Smooth muscle cell (in vitro differentiated cells): Measurements from ENCODE around the gene C20orf173. TPM values are rescaled to one million over a fixed set of nuclear protein-coding genes. Genes with fewer than 3 reads are reported as not detected.

ENCODE experiments used
- DNase-seq: peaks from one replicate; lab custom pipeline; 2025; ENCODE audit not compliant: unreplicated experiment; lab: John Stamatoyannopoulos, UW
- H2AFZ ChIP-seq: fragments of 200-600 bp; sonication (generic); 2 replicates; pipeline ENCODE4 v1.6.0; 2016; ENCODE audit warnings: antibody characterized with exemption, low read depth, mild to moderate bottlenecking
- H3F3A ChIP-seq: fragments of 200-600 bp; sonication (generic); 2 replicates; pipeline ENCODE4 v1.6.0; 2017; ENCODE audit warnings: antibody characterized with exemption, low read depth
- H3K27ac ChIP-seq: fragments of 200-600 bp; sonication (generic); 2 replicates; pipeline ENCODE4 v1.5.1; 2016; ENCODE audit warnings: low read depth, mild to moderate bottlenecking
- H3K27me3 ChIP-seq: fragments of 200-600 bp; sonication (generic); 2 replicates; pipeline ENCODE4 v1.6.1; 2016; ENCODE audit warnings: low read depth, mild to moderate bottlenecking
- H3K36me3 ChIP-seq: fragments of 200-600 bp; sonication (generic); 2 replicates; pipeline ENCODE4 v1.5.1; 2016; ENCODE audit warnings: low read depth
- H3K4me1 ChIP-seq: fragments of 200-600 bp; sonication (generic); 2 replicates; pipeline ENCODE4 v1.5.1; 2016; ENCODE audit warnings: low read depth
- H3K4me2 ChIP-seq: fragments of 200-600 bp; sonication (generic); 2 replicates; pipeline ENCODE4 v1.6.0; 2016; ENCODE audit warnings: mild to moderate bottlenecking
- H3K4me3 ChIP-seq: fragments of 200-600 bp; sonication (generic); 2 replicates; pipeline ENCODE4 v1.5.1; 2016; ENCODE audit warnings: mild to moderate bottlenecking
- H3K79me2 ChIP-seq: fragments of 200-600 bp; sonication (generic); 2 replicates; pipeline ENCODE4 v1.6.0; 2016; ENCODE audit warnings: low read depth, mild to moderate bottlenecking
- H3K9ac ChIP-seq: fragments of 200-600 bp; sonication (generic); 2 replicates; pipeline ENCODE4 v1.6.0; 2016; ENCODE audit warnings: low read depth
- H3K9me3 ChIP-seq: fragments of 200-600 bp; sonication (generic); replicated peaks from 2 replicates; pipeline ENCODE4 v1.5.1; 2016; ENCODE audit warnings: low read depth
- H4K20me1 ChIP-seq: fragments of 200-600 bp; sonication (generic); 2 replicates; pipeline ENCODE4 v1.6.0; 2016; ENCODE audit warnings: low read depth
- CTCF ChIP-seq: fragments of 200-600 bp; sonication (generic); IDR thresholded peaks from 2 replicates; pipeline ENCODE4 v1.5.1; 2017; ENCODE audit warnings: borderline replicate concordance, mild to moderate bottlenecking, antibody characterized with exemption; ENCODE audit not compliant: insufficient read depth, poor library complexity, severe bottlenecking
- WGBS: methylation state at CpG from one replicate; pipeline ENCODE4 v1.1.7; 2016; ENCODE audit warnings: low lambda C conversion rate; 5-methylcytosine and 5-hydroxymethylcytosine counted together
- polyA plus RNA-seq: library from polyadenylated mRNA; unstranded; fragments of >200 nt; fragmentation: Nextera tagmentation; extraction: Ambion mirVana; gene quantifications from 2 replicates; pipeline ENCODE4 v1.2.1, GENCODE V29; 2016
- total RNA-seq: library from RNA; depleted of rRNA; stranded (reverse); fragments of >200 nt; gene quantifications from 2 replicates; pipeline ENCODE4 v1.2.3, GENCODE V29; 2014

C20orf173 gene
- total and polyA plus RNA-seq, 2 experiments from 2014 or later, result not detected

DNA sequence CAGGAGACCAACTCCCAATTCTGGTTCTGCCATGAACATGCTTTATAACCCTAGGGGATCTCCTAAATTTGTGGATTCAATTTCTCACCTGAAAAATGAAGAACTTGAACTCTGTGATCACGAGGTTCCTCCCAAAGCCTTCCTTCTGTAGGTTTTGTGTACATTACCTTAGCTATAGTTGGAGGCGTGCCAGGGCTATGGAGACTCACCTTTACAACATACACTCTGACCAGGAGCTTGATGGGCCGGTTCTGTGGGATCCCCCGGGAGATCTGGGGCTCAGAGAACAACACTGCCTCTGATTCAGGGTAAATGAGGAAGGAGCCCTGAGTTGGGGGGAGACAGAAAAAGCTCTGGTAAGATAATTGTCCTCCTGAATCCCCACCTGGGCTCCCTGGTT lies 46.5 kb upstream of the C20orf173 start:
- TF ChIP-seq CTCF, result no peak
- Histone ChIP-seq H3K9me3 (no peaks in the 10 kb centered on the region), H3K27ac (no peak overlapping the region), H3K4me3 (no peak overlapping the region), H3F3A (no peaks in the 10 kb centered on the region), H3K4me1 (no peaks in the 10 kb centered on the region), H3K36me3 (no peaks in the 10 kb centered on the region), H3K4me2 (no peak overlapping the region), H2AFZ (no peak overlapping the region), H4K20me1 (no peaks in the 10 kb centered on the region), H3K79me2 (no peaks in the 10 kb centered on the region), H3K9ac (no peak overlapping the region), H3K27me3 (no peaks in the 10 kb centered on the region)
- no peak for DNase-seq
- 86% methylated on average over 4 of the region's 4 CpGs for WGBS

DNA sequence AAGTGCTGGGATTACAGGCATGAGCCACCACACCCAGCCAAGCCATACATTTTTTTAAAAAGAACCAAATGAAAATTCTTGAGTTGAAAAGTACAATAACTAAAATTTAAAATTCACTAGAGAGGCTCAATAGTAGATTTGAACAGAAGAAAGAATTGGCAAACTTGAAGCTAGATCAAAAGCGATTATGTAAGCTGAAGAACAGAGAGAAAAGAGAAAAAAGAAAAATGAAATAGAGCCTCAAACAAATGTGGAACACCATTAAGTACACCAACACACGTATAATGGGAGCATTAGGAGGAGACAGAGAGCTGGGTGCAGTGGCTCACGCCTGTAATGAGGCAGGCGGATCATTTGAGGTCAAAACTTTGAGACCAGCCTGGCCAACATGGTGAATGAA lies 43.4 kb upstream of the C20orf173 start:
- no peaks in the 10 kb centered on the region for H3F3A ChIP-seq
- H3K4me1 ChIP-seq, result no peaks in the 10 kb centered on the region
- H3K36me3 ChIP-seq, result no peaks in the 10 kb centered on the region
- H4K20me1 ChIP-seq, result no peaks in the 10 kb centered on the region
- no peak for DNase-seq
- no peaks in the 10 kb centered on the region for H3K27me3 ChIP-seq
- no peak overlapping the region for H3K27ac ChIP-seq
- H2AFZ ChIP-seq, result no peak overlapping the region
- no peak overlapping the region for H3K4me2 ChIP-seq
- no peak overlapping the region for H3K9ac ChIP-seq
- no peaks in the 10 kb centered on the region for H3K9me3 ChIP-seq
- WGBS, result 92% methylated on average over 4 of the region's 4 CpGs
- no peaks in the 10 kb centered on the region for H3K79me2 ChIP-seq
- TF ChIP-seq CTCF, result no peak
- no peak overlapping the region for H3K4me3 ChIP-seq

- Histone ChIP-seq H3K27me3 (no peaks in the 10 kb centered on the region), H3K9ac (no peak overlapping the region), H3K4me3 (no peak overlapping the region), H2AFZ (no peak overlapping the region), H3K79me2 (no peaks in the 10 kb centered on the region), H3K4me1 (no peaks in the 10 kb centered on the region), H3K36me3 (no peaks in the 10 kb centered on the region), H3K9me3 (no peaks in the 10 kb centered on the region), H3K4me2 (no peak overlapping the region), H3K27ac (no peak overlapping the region), H4K20me1 (no peaks in the 10 kb centered on the region), H3F3A (no peaks in the 10 kb centered on the region)
- TF ChIP-seq CTCF, result no peak
- DNase-seq, result no peak
Measured at GRCh38 chr20:35571555-35571954, 42.1 kb upstream of the C20orf173 start.

DNA sequence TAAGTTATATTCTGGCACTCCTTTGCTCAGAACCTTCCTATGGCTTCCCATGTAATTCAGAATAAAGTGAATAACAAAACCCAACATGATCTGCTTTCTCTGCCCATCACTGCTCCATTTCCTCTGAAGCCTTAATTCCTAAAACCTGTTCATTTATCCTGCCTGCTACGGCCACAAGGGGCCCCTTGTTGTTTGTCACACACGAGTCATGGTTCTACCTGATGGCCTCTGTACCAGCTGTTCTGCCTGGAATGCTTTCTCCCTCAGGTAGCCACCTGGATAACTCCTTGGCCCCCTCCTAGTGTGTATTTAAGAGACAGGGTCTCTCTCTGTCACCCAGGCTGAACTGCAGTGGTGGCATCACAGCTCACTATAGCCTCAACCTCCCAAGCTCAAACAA lies 39.2 kb upstream of the C20orf173 start:
- H3K36me3 ChIP-seq, result no peaks in the 10 kb centered on the region
- TF ChIP-seq CTCF, result no peak
- no peak overlapping the region for H3K4me2 ChIP-seq
- no peaks in the 10 kb centered on the region for H4K20me1 ChIP-seq
- no peaks in the 10 kb centered on the region for H3K79me2 ChIP-seq
- no peaks in the 10 kb centered on the region for H3K9me3 ChIP-seq
- WGBS, result 37% methylated on average over 2 of the region's 2 CpGs
- no peak overlapping the region for H3K9ac ChIP-seq
- no peak overlapping the region for H3K27ac ChIP-seq
- H3K27me3 ChIP-seq, result no peaks in the 10 kb centered on the region
- no peaks in the 10 kb centered on the region for H3K4me1 ChIP-seq
- no peak overlapping the region for H2AFZ ChIP-seq
- H3K4me3 ChIP-seq, result no peak overlapping the region
- H3F3A ChIP-seq, result no peaks in the 10 kb centered on the region
- DNase-seq, result no peak
